H7 (cell line): ENCODE data around the gene PFKL. TPM values are rescaled to one million over a fixed set of nuclear protein-coding genes. Genes with fewer than 3 reads are reported as not detected.

Source experiments
- DNase-seq: peaks from one replicate; pipeline ENCODE4 v3.0.0; 2012
- H3K27me3 ChIP-seq: 2 replicates; pipeline ENCODE4 v1.6.0; 2011; ENCODE audit warnings: mild to moderate bottlenecking, low read length; ENCODE audit not compliant: control insufficient read depth, insufficient read depth
- H3K36me3 ChIP-seq: replicated peaks from 2 replicates; pipeline ENCODE4 v1.5.1; 2011; ENCODE audit warnings: low read length; ENCODE audit not compliant: control insufficient read depth, insufficient read depth
- H3K4me3 ChIP-seq: 2 replicates; pipeline ENCODE4 v1.5.1; 2011; ENCODE audit warnings: low read depth, mild to moderate bottlenecking, control low read depth, low read length, moderate library complexity; ENCODE audit not compliant: insufficient read depth
- total RNA-seq: library from RNA; depleted of rRNA; stranded (reverse); fragments of >200 nt; shearing (Covaris generic); gene quantifications from 2 replicates; pipeline ENCODE4 v1.2.3, GENCODE V29; 2014

PFKL gene
- total RNA-seq, 1 experiment from 2014 or later: 158 TPM

- H3K36me3 ChIP-seq: no peaks in the 10 kb centered on the region; the same call in none of the 2 replicates
- no peak overlapping the region for H3K4me3 ChIP-seq
- no peaks in the 10 kb centered on the region for H3K27me3 ChIP-seq
- DNase-seq: no peak
These were observed 30.3 kb downstream of the PFKL start for GRCh38 chr21:44329971-44330681.

DNA sequence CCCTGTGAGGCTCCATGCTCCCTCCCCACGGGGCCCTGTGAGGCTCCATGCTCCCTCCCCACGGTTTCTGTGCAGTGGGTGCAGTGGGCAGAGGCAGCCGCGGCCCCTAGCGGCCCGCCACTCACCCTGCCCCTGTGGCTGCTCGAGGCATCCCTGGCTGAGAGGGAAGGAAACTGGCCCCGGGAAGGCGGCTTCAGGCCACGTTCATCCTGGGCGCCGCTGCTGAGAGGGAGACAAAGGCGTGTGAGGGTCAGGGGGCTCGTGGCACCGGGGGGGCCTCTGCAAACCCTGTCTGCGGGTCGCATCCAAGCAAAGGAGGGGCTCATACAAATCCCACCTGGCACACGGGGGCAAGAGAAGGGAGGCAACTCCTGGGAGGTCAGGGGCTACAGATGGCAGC lies 30.8 kb downstream of the PFKL start:
- H3K27me3 ChIP-seq: no peaks in the 10 kb centered on the region
- DNase-seq: no peak
- no peak overlapping the region for H3K4me3 ChIP-seq
- H3K36me3 ChIP-seq: no peaks in the 10 kb centered on the region; the same call in none of the 2 replicates

- no peaks in the 10 kb centered on the region for H3K27me3 ChIP-seq
- no peak for DNase-seq
- no peak overlapping the region for H3K4me3 ChIP-seq
- H3K36me3 ChIP-seq: no peaks in the 10 kb centered on the region; the same call in 1 of the 2 replicates
These were observed 31.4 kb downstream of the PFKL start for GRCh38 chr21:44331209-44331608.

DNA sequence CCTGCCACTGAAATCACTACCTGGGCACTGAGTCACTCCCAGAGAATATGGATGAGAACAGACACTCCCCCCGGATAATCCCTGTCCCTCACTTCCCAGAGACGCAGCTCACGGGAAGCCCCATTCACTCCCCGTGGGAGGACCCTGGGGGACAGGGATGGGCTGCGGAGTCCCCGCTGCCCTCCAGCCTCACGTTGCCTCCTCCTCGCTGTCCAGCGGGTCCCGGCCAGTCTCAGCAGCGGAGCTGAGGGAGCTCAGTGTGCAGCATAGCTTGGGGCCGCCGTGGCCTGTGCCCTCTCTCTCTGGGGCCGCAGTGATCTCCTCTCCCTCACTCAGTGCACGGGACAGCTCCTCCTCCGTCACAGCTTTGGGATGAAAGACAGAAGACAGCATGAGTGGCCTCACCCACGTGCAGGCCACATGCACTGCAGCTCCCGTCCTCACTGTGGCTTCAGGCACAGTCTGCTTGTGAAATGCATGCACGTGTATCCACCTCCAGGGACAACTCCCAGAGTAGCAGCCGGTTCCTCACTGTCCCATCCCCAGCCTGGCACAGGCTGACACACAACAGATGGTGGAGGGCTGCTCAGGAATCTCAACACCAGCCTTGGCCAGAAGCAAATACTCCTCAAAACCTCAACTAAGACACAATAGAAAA lies 31.9 kb downstream of the PFKL start:
- Histone ChIP-seq H3K4me3 (no peak overlapping the region), H3K36me3 (no peaks in the 10 kb centered on the region; the same call in 1 of the 2 replicates), H3K27me3 (no peaks in the 10 kb centered on the region)
- DNase-seq: no peak

DNA sequence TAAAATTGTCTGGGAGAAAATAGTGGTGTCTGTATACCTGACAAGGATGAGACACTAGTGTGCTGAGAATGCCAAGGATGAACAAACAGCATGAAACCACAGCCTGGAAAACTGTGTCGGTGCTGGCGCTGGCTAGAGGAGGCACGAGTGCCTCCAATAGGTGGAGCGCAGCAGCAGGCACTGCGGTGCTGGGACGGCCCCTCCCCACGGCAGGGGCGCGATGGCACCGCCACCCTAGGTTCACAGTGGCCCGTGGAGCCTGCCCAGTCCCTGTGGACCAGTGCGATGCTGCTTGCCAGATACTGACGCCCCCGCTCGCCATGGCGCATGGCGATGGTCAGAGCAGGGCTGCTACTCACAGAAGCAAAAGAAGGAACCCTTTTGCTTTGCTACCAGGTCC lies 32.5 kb downstream of the PFKL start:
- H3K4me3 ChIP-seq: no peak overlapping the region
- H3K36me3 ChIP-seq: no peaks in the 10 kb centered on the region; the same call in 1 of the 2 replicates
- peak; percentile 89 for DNase-seq
- H3K27me3 ChIP-seq: no peaks in the 10 kb centered on the region

DNA sequence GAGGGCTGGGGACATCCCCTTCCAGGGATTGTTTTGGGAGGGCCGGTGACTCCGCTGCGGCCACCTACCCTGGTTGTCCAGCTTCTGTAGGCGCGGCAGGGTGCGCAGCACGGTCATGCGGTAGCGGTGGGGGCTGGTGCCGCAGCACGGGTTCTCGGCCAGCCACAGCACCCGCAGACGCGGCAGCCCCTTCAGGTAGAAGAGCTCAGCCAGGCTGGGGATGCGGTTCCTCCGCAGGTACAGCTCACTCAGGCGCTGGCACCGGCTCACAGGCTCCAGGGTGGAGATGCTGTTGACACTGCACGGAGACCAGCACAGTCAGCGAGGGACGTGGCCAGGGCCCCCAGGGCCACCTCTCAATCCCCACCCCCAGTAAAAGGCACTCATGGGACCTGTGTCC lies 33.1 kb downstream of the PFKL start:
- H3K4me3 ChIP-seq: no peak overlapping the region
- H3K36me3 ChIP-seq: no peaks in the 10 kb centered on the region; the same call in 1 of the 2 replicates
- no peaks in the 10 kb centered on the region for H3K27me3 ChIP-seq
- no peak for DNase-seq

DNA sequence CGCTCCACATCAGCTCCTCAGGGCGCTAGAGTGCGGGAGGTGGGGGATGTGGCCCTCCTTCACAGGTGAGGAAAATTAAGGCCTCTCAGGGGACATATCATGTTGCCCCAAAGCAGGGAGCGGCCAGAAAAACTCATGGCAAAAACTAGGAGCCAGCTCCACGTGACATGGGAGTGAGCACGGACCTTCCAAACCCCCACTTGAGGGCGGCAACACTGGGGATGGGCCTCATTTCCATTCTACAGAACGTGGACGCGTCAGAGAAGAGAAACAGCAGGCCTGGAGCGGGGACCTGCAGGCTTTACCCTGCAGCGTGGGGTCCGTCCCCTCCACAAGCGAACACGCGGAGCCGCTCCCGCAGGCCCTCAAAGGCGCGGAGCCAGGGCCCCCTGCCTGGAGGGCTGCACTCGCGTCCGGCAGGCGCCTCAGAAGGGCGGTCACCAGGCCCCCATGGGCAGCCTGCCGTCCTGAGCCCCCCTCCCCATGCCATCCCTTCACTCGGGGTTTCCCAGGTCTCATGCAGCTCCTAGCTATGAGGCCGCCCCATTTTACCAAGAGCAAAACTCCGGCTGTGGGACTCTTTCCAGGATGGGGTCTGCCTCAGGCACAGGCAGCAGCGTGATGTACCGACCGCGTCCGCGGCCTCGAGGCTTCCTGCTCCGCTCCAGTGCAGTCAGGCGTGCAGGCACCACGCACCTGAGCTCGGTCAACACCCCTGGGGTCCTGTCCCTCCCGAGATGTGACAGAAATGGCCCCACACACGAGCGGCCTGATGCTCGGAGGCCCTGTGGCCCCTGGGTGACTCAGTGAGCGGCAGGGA lies 33.9 kb downstream of the PFKL start:
- DNase-seq: no peak
- Histone ChIP-seq H3K4me3 (no peak overlapping the region), H3K27me3 (no peaks in the 10 kb centered on the region), H3K36me3 (no peaks in the 10 kb centered on the region; the same call in 1 of the 2 replicates)

DNA sequence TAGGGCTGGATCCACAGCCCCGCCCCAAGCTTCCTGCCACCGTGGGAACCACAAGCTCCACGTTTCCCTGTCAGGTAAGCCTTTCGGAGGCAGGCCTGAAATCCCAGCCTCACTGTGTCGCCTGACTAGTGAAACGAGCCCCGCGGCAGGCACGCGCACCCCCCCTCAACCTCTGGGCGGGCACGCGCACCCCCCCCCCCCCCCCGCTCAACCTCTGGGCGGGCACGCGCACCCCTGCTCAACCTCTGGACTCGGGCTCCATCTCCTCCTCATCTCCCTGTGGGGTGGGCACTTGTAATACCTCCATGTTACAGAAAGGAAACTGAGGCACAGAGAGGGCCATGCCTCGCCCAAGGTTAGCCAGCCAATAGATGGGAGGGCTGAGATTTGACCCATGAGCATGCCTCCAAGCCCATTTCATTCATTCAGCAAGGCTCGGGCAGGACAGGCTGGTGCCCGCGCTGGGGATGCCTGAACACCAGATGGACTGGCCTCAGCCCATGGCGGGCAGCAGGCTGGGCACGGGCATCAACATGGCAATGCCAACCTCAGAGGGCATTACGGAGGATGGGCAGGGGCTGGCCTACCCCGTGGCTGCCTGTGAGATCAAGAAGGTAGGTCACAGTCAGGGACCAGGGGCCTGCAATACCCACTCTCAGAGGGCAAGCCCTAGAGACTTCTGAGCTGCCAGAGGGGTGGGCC lies 34.6 kb downstream of the PFKL start:
- no peak for DNase-seq
- Histone ChIP-seq H3K36me3 (no peaks in the 10 kb centered on the region; the same call in 1 of the 2 replicates), H3K4me3 (no peak overlapping the region), H3K27me3 (no peaks in the 10 kb centered on the region)

GRCh38 chr21:44335266-44336059 lies 35.6 kb downstream of the PFKL start:
- no peak for DNase-seq
- Histone ChIP-seq H3K36me3 (no peaks in the 10 kb centered on the region; the same call in 1 of the 2 replicates), H3K27me3 (no peaks in the 10 kb centered on the region), H3K4me3 (no peak overlapping the region)

GRCh38 chr21:44337449-44337848 lies 37.6 kb downstream of the PFKL start:
- no peak for DNase-seq
- Histone ChIP-seq H3K4me3 (no peak overlapping the region), H3K36me3 (no peaks in the 10 kb centered on the region; the same call in 1 of the 2 replicates)

GRCh38 chr21:44337941-44338895 lies 38.4 kb downstream of the PFKL start:
- Histone ChIP-seq H3K27me3 (no peaks in the 10 kb centered on the region), H3K36me3 (no peaks in the 10 kb centered on the region; the same call in 1 of the 2 replicates), H3K4me3 (peak overlapping the region; percentile 38)
- DNase-seq: peak; percentile 98

More at GRCh38 chr21:44337449-44337848, 37.6 kb downstream of the PFKL start:
- H3K27me3 ChIP-seq: no peaks in the 10 kb centered on the region

DNA sequence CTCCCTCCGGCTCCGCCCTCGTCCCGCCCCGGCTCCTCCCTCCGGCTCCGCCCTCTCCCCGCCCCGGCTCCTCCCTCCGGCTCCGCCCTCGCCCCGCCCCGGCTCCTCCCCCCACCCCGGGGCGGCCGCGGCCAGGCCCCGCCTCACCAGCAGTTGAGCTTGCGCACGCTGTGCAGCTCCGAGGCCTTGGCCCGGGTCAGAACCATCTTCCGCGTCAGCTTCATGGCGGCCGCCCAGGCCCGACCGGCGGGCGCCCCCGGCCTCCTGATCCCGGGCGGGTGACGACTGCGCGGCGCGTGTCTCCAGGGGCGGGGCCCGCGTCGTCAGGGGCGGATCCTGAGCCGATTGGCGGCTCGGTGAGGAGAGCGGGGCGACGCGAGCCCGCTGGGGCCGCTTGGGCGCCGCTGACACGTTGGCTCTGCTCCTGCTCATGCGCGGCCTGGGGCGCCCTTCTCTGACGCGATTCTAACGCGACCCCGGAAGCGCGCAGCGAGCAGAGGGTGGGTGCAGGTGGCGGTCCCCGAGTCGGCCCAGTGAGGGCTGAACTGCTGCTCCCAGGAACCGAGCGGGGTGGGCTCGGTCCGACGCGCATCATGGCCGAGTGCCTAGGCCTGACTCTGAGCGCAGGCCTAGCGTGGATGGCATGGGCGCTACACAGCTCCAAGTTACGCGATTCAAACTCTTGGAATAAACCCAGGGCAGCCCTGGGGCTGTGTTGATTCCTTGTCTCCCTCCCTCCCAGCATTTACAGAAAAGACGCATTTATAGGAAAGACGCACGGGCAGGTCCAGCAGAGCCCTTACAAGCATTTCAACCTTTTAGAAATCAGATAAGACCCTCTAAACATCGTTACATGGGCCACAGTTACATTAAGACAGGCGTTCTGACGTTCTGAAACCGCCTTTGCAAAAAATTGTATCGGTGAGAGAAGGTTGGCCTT lies 39.4 kb downstream of the PFKL start, which contains the start of gene CFAP410:
TSS of gene CFAP410 (minus strand) at position 420 of the 940 bp plus-strand sequence. CDS start at position 224, 196 bp downstream.
- no peaks in the 10 kb centered on the region; the same call in 1 of the 2 replicates for H3K36me3 ChIP-seq
- peak within 1 kb of the TSS; percentile 79 for H3K4me3 ChIP-seq
- no peaks in the 10 kb centered on the region for H3K27me3 ChIP-seq
- DNase-seq: peak; percentile 100
